Esophagus squamous epithelium (tissue), 5 donors: ENCODE results near the gene ZWILCH. TPM values are rescaled to one million over a fixed set of nuclear protein-coding genes. Genes with fewer than 3 reads are reported as not detected.

Experiments used
- DNase-seq: peaks from one replicate; lab custom pipeline; 2025; lab: John Stamatoyannopoulos, UW
- H3K27ac ChIP-seq, 4 donors: fragments of 200-600 bp; sonication (generic); one replicate each; pipeline ENCODE4 v1.5.1; 2016 to 2019; ENCODE audit warnings: mild to moderate bottlenecking in 1 of 4
- H3K27me3 ChIP-seq, 4 donors: fragments of 200-600 bp; sonication (generic); 1 replicate in 3 of 4; 2 replicates in 1 of 4; pipeline versions ENCODE4 v1.5.1 to v1.6.0; 2017 to 2021; ENCODE audit warnings: antibody characterized with exemption in 1 of 4
- H3K36me3 ChIP-seq, 3 donors: fragments of 200-600 bp; sonication (generic); one replicate each; pipeline ENCODE4 v1.5.1; 2016 to 2019
- H3K4me1 ChIP-seq, 3 donors: fragments of 200-600 bp; sonication (generic); one replicate each; pipeline ENCODE4 v1.5.1; 2017 to 2019
- H3K4me3 ChIP-seq, 4 donors: fragments of 200-600 bp; sonication (generic); 1 replicate in 3 of 4; 2 replicates in 1 of 4; pipeline ENCODE4 v1.5.1; 2016 to 2019; ENCODE audit warnings: mild to moderate bottlenecking in 2 of 4, moderate library complexity in 1 of 4
- H3K9me3 ChIP-seq, 3 donors: fragments of 200-600 bp; sonication (generic); one replicate each; pipeline ENCODE4 v1.5.1; 2016 to 2019
- CTCF ChIP-seq, 6 experiments: fragments of 450-650 bp in 4 of 6; fragments of 200-600 bp in 2 of 6; sonication (generic) in 2 of 6; IDR thresholded peaks; one replicate each; pipeline ENCODE4 v1.5.1; 2016 to 2019; ENCODE audit warnings: antibody characterized with exemption in 6 of 6, mild to moderate bottlenecking in 4 of 6, moderate library complexity in 4 of 6
- POLR2A ChIP-seq, 4 donors: fragments of 450-650 bp; IDR thresholded peaks; one replicate each; pipeline ENCODE4 v1.6.1; 2017; ENCODE audit warnings: antibody characterized with exemption in 4 of 4, mild to moderate bottlenecking in 4 of 4, moderate library complexity in 3 of 4
- WGBS, 2 donors: methylation state at CpG; one replicate each; pipeline ENCODE4 v1.1.5; 2018; 5-methylcytosine and 5-hydroxymethylcytosine counted together
- intact Hi-C: fragments of 100-400 bp; cut with DNase I; formaldehyde crosslinking; loops from one replicate; pipeline ENCODE4 v1.15.0; 2022
- total RNA-seq, 4 donors: library from RNA; depleted of rRNA; stranded (reverse); fragments of >200 nt; gene quantifications; one replicate each; pipeline ENCODE4 v1.1.0, GENCODE V29; 2016
- donor health status: DM: yes; HTN: yes; CAD: no.

ZWILCH gene
- total RNA-seq, 4 donors from 2014 or later = 4.5 to 21.2 (median 11.4) TPM

GRCh38 chr15:66482539-66482938, 22.6 kb upstream of the ZWILCH start:
- Histone ChIP-seq H3K4me1 (no peaks in the 10 kb centered on the region), H3K9me3 (no peaks in the 10 kb centered on the region), H3K27ac (peak overlapping the region in 2 of 4 donors; percentile 26 to 34), H3K36me3 (peaks cover 0 to 55% (median 12%) of the 10 kb centered on the region in 3 donors), H3K27me3 (no peaks in the 10 kb centered on the region), H3K4me3 (no peak overlapping the region)
- DNase-seq = no peak
- TF ChIP-seq CTCF (IDR thresholded peaks at IDR 0.05) (no peak), POLR2A (IDR thresholded peaks at IDR 0.05) (no peak)
- WGBS, 2 donors = 89 to 95% methylated on average over 8 to 9 of the region's 9 CpGs
- intact Hi-C loops = no loop called here

- H3K4me3 ChIP-seq = no peak overlapping the region
- no peak for DNase-seq
- H3K27me3 ChIP-seq = no peaks in the 10 kb centered on the region
- WGBS, 2 donors = 73 to 76% methylated on average over 3 of the region's 3 CpGs
- H3K36me3 ChIP-seq = peaks cover 0 to 61% (median 12%) of the 10 kb centered on the region in 3 donors
- intact Hi-C loops = no loop called here
- TF ChIP-seq POLR2A (IDR thresholded peaks at IDR 0.05) (no peak), CTCF (IDR thresholded peaks at IDR 0.05) (no peak)
- H3K9me3 ChIP-seq = no peaks in the 10 kb centered on the region
- peak overlapping the region in 2 of 4 donors; percentile 26 to 34 for H3K27ac ChIP-seq
- no peaks in the 10 kb centered on the region for H3K4me1 ChIP-seq
Observed at GRCh38 chr15:66483131-66483566, 22.0 kb upstream of the ZWILCH start.

GRCh38 chr15:66484539-66485112, 20.5 kb upstream of the ZWILCH start:
- Histone ChIP-seq H3K4me3 (no peak overlapping the region), H3K27me3 (no peaks in the 10 kb centered on the region), H3K27ac (no peak overlapping the region), H3K9me3 (no peaks in the 10 kb centered on the region), H3K36me3 (peaks cover 7 to 76% (median 12%) of the 10 kb centered on the region in 3 donors), H3K4me1 (peaks cover 0 to 10% (median 0%) of the 10 kb centered on the region in 3 donors)
- no peak for TF ChIP-seq POLR2A (IDR thresholded peaks at IDR 0.05)
- no peak for TF ChIP-seq CTCF (IDR thresholded peaks at IDR 0.05)
- no peak for DNase-seq
- 93 to 95% methylated on average over 3 to 4 of the region's 5 CpGs for WGBS, 2 donors
- intact Hi-C loops = no loop called here

- no peak for DNase-seq
- intact Hi-C loops = no loop called here
- no peaks in the 10 kb centered on the region for H3K9me3 ChIP-seq
- no peak overlapping the region for H3K4me3 ChIP-seq
- no peaks in the 10 kb centered on the region for H3K27me3 ChIP-seq
- H3K36me3 ChIP-seq = peaks cover 16 to 90% (median 20%) of the 10 kb centered on the region in 3 donors
- H3K4me1 ChIP-seq = peaks cover 0 to 13% (median 0%) of the 10 kb centered on the region in 3 donors
- no peak overlapping the region for H3K27ac ChIP-seq
- 93 to 98% methylated on average over 3 of the region's 3 CpGs for WGBS, 2 donors
- no peak for TF ChIP-seq POLR2A (IDR thresholded peaks at IDR 0.05)
Observed at GRCh38 chr15:66486887-66487286, 18.2 kb upstream of the ZWILCH start.

GRCh38 chr15:66488525-66488924, 16.6 kb upstream of the ZWILCH start:
- H3K9me3 ChIP-seq = no peaks in the 10 kb centered on the region
- no peak for TF ChIP-seq POLR2A (IDR thresholded peaks at IDR 0.05)
- TF ChIP-seq CTCF (IDR thresholded peaks at IDR 0.05) = no peak
- H3K36me3 ChIP-seq = peaks cover 11 to 92% (median 16%) of the 10 kb centered on the region in 3 donors
- 78 to 93% methylated on average over 5 of the region's 5 CpGs for WGBS, 2 donors
- H3K4me1 ChIP-seq = peaks cover 0 to 13% (median 0%) of the 10 kb centered on the region in 3 donors
- H3K27ac ChIP-seq = no peak overlapping the region
- H3K27me3 ChIP-seq = no peaks in the 10 kb centered on the region
- no peak for DNase-seq
- intact Hi-C loops = no loop called here
- H3K4me3 ChIP-seq = no peak overlapping the region
